22Rv1 (cell line): Measurements from ENCODE around the gene FIGLA.

ENCODE experiments used
- CTCF ChIP-seq: fragments of 450-650 bp; IDR thresholded peaks from 2 replicates; pipeline ENCODE4 v1.5.1; 2017; ENCODE audit warnings: mild to moderate bottlenecking
- ZFX ChIP-seq: fragments of 450-650 bp; IDR thresholded peaks from 2 replicates; pipeline ENCODE4 v1.6.1; 2017; ENCODE audit warnings: antibody characterized with exemption, borderline replicate concordance

GRCh38 chr2:70828115-70828514, 37.7 kb upstream of the FIGLA start:
- TF ChIP-seq CTCF (no peak), ZFX (no peak)
